ENCODE measurements around the gene DCHS1. TPM values are rescaled to one million over a fixed set of nuclear protein-coding genes. Genes with fewer than 3 reads are reported as not detected.
A peak's percentile ranks its signal among the peaks of the same experiment; 100 is the strongest.

The DCHS1 gene
- total RNA-seq, 1 experiment from 2014 or later, result 14.2 TPM

- H3K36me3 Mint-ChIP-seq, result no peaks in the 10 kb centered on the region
- ATAC-seq, result peak; percentile 52
- H3K27me3 Mint-ChIP-seq (ENCODE audit: low read depth), result peaks cover 19% of the 10 kb centered on the region
- peak; percentile 34 for DNase-seq (ENCODE audit: low spot score)
- no peaks in the 10 kb centered on the region for H3K9me3 Mint-ChIP-seq
- no peak overlapping the region for H3K4me3 Mint-ChIP-seq
- no peak overlapping the region for H3K27ac Mint-ChIP-seq
- POLR2A ChIA-PET, result no interaction called here
- CTCF ChIA-PET, result interaction anchor here (1.0 kb wide), 4 partner anchors 28 to 276 kb away, joined by 3 to 6 read pairs (median 4); partner anchors contain the start of gene MRPL17
- H3K4me1 Mint-ChIP-seq, result peaks cover 11% of the 10 kb centered on the region
- TF ChIP-seq ZNF512 (CRISPR knock-in tag; IDR thresholded peaks at IDR 0.05; ENCODE audit: borderline replicate concordance) (no peak), ESRRA (CRISPR knock-in tag; IDR thresholded peaks at IDR 0.05; ENCODE audit: borderline replicate concordance) (no peak), FOXK1 (CRISPR knock-in tag; IDR thresholded peaks at IDR 0.05) (no peak), CTCF (IDR thresholded peaks at IDR 0.05) (no peak), TEAD4 (CRISPR knock-in tag; IDR thresholded peaks at IDR 0.05) (no peak), PREB (CRISPR knock-in tag; IDR thresholded peaks at IDR 0.05; ENCODE audit: borderline replicate concordance) (no peak), ZNF416 (CRISPR knock-in tag; IDR thresholded peaks at IDR 0.05) (no peak), ZNF281 (CRISPR knock-in tag; IDR thresholded peaks at IDR 0.05) (no peak), AR (CRISPR knock-in tag; IDR thresholded peaks at IDR 0.05) (no peak), HMGA2 (CRISPR knock-in tag; IDR thresholded peaks at IDR 0.05) (no peak), ZNF317 (CRISPR knock-in tag; IDR thresholded peaks at IDR 0.05; ENCODE audit: borderline replicate concordance, low read depth) (no peak), ETV6 (CRISPR knock-in tag; IDR thresholded peaks at IDR 0.05) (no peak), ZNF263 (CRISPR knock-in tag; IDR thresholded peaks at IDR 0.05; ENCODE audit: low read depth) (no peak), MAX (CRISPR knock-in tag; IDR thresholded peaks at IDR 0.05) (no peak), RORB (CRISPR knock-in tag; IDR thresholded peaks at IDR 0.05) (no peak), KAT7 (CRISPR knock-in tag; IDR thresholded peaks at IDR 0.05; ENCODE audit: borderline replicate concordance) (no peak), NFATC4 (CRISPR knock-in tag; IDR thresholded peaks at IDR 0.05) (no peak), STAT6 (CRISPR knock-in tag; conservative IDR thresholded peaks at IDR 0.05; ENCODE audit: low read depth) (no peak), ZMAT4 (CRISPR knock-in tag; IDR thresholded peaks at IDR 0.05) (no peak), CDX4 (CRISPR knock-in tag; IDR thresholded peaks at IDR 0.05; ENCODE audit: borderline replicate concordance) (no peak)
Observed at GRCh38 chr11:6655020-6655789, 404 bp downstream of the DCHS1 start.
